Astrocyte (in vitro differentiated cells and primary cell): Measurements from ENCODE around the gene F2R. TPM values are rescaled to one million over a fixed set of nuclear protein-coding genes. Genes with fewer than 3 reads are reported as not detected.

ENCODE experiments used
- DNase-seq: peaks from one replicate; pipeline ENCODE4 v3.0.0-alpha.2; 2010; ENCODE audit warnings: low read depth
- FAIRE-seq: peaks from 2 replicates; lab custom pipeline; 2011; peaks lifted over from hg19 to GRCh38; lab: Jason Lieb, UNC
- H2AFZ ChIP-seq: 2 replicates; pipeline ENCODE4 v1.6.0; 2012; ENCODE audit warnings: low read depth, low read length, inconsistent platforms
- H3K27ac ChIP-seq: 2 replicates; pipeline ENCODE4 v1.5.1; 2011; ENCODE audit warnings: low read depth, low read length, inconsistent platforms
- H3K27me3 ChIP-seq: 2 replicates; pipeline ENCODE4 v1.6.0; 2011; ENCODE audit warnings: low read length, inconsistent platforms; ENCODE audit not compliant: insufficient read depth
- H3K36me3 ChIP-seq: 2 replicates; pipeline ENCODE4 v1.5.1; 2011; ENCODE audit warnings: low read length, inconsistent platforms; ENCODE audit not compliant: insufficient read depth
- H3K4me1 ChIP-seq: 2 replicates; pipeline ENCODE4 v1.5.1; 2011; ENCODE audit warnings: low read length, inconsistent platforms; ENCODE audit not compliant: insufficient read depth
- H3K4me2 ChIP-seq: 2 replicates; pipeline ENCODE4 v1.6.0; 2012; ENCODE audit warnings: low read length, inconsistent platforms
- H3K4me3 ChIP-seq: 2 replicates; pipeline ENCODE4 v1.5.1; 2011; ENCODE audit warnings: low read depth, mild to moderate bottlenecking, low read length, inconsistent platforms; ENCODE audit not compliant: insufficient read depth
- H3K79me2 ChIP-seq: 2 replicates; pipeline ENCODE4 v1.6.0; 2012; ENCODE audit warnings: mild to moderate bottlenecking, low read length, inconsistent platforms; ENCODE audit not compliant: insufficient read depth
- H3K9ac ChIP-seq: 2 replicates; pipeline ENCODE4 v1.6.0; 2012; ENCODE audit warnings: mild to moderate bottlenecking, low read length, inconsistent platforms
- H3K9me3 ChIP-seq: 2 replicates; pipeline ENCODE4 v1.5.1; 2012; ENCODE audit warnings: low read depth, mild to moderate bottlenecking, low read length, inconsistent platforms; ENCODE audit not compliant: insufficient read depth
- H4K20me1 ChIP-seq: 2 replicates; pipeline ENCODE4 v1.6.0; 2012; ENCODE audit warnings: low read length, inconsistent platforms; ENCODE audit not compliant: insufficient read depth
- H3K27ac Mint-ChIP-seq: one replicate; pipeline ENCODE4 v1.8.0; 2021; ENCODE audit warnings: mild to moderate bottlenecking, mixed read lengths; ENCODE audit not compliant: unreplicated experiment
- H3K27me3 Mint-ChIP-seq: one replicate; pipeline ENCODE4 v1.8.0; 2021; ENCODE audit warnings: low read depth, mixed read lengths; ENCODE audit not compliant: unreplicated experiment
- H3K36me3 Mint-ChIP-seq: one replicate; pipeline ENCODE4 v1.8.0; 2021; ENCODE audit warnings: low read depth, mixed read lengths; ENCODE audit not compliant: unreplicated experiment
- H3K4me1 Mint-ChIP-seq: one replicate; pipeline ENCODE4 v1.8.0; 2021; ENCODE audit warnings: low read depth, mixed read lengths; ENCODE audit not compliant: unreplicated experiment
- H3K4me3 Mint-ChIP-seq: one replicate; pipeline ENCODE4 v1.8.0; 2021; ENCODE audit warnings: mild to moderate bottlenecking, moderate library complexity, mixed read lengths; ENCODE audit not compliant: unreplicated experiment
- H3K9me3 Mint-ChIP-seq: one replicate; pipeline ENCODE4 v1.8.0; 2021; ENCODE audit warnings: mild to moderate bottlenecking, mixed read lengths; ENCODE audit not compliant: unreplicated experiment
- EZH2 ChIP-seq: IDR thresholded peaks from 2 replicates; pipeline ENCODE4 v1.6.1; 2012; ENCODE audit warnings: mild to moderate bottlenecking, low read length, inconsistent platforms; ENCODE audit not compliant: insufficient read depth
- total RNA-seq: library from RNA; stranded (reverse); gene quantifications from 2 replicates; pipeline ENCODE4 v1.2.1, GENCODE V29; 2021
- TF ChIP-seq, protein P1 (sequence below): IDR thresholded peaks from 2 replicates; pipeline ENCODE4 v1.5.1; 2011; ENCODE audit warnings: low read depth, mild to moderate bottlenecking, inconsistent platforms, low read length, moderate library complexity; ENCODE audit not compliant: insufficient read depth

Gene F2R
- total RNA-seq, 1 donor from 2014 or later, result 285 TPM

GRCh38 chr5:76746677-76747076 lies 30.8 kb downstream of the F2R start:
- H3K4me2 ChIP-seq, result no peak overlapping the region
- H3K27ac ChIP-seq, result no peak overlapping the region
- FAIRE-seq, result no peak
- no peaks in the 10 kb centered on the region for H3K36me3 ChIP-seq
- Mint-ChIP-seq H3K27ac (no peak overlapping the region), H3K36me3 (peaks cover 2% of the 10 kb centered on the region), H3K4me1 (peaks cover 7% of the 10 kb centered on the region), H3K4me3 (no peak overlapping the region), H3K9me3 (no peaks in the 10 kb centered on the region), H3K27me3 (peaks cover 9% of the 10 kb centered on the region)
- no peak overlapping the region for H3K4me3 ChIP-seq
- H3K4me1 ChIP-seq, result no peaks in the 10 kb centered on the region
- H3K9me3 ChIP-seq, result no peaks in the 10 kb centered on the region
- no peak overlapping the region for H2AFZ ChIP-seq
- H3K27me3 ChIP-seq, result no peaks in the 10 kb centered on the region
- H3K9ac ChIP-seq, result no peak overlapping the region
- no peak for TF ChIP-seq EZH2
- TF ChIP-seq, protein P1, sequence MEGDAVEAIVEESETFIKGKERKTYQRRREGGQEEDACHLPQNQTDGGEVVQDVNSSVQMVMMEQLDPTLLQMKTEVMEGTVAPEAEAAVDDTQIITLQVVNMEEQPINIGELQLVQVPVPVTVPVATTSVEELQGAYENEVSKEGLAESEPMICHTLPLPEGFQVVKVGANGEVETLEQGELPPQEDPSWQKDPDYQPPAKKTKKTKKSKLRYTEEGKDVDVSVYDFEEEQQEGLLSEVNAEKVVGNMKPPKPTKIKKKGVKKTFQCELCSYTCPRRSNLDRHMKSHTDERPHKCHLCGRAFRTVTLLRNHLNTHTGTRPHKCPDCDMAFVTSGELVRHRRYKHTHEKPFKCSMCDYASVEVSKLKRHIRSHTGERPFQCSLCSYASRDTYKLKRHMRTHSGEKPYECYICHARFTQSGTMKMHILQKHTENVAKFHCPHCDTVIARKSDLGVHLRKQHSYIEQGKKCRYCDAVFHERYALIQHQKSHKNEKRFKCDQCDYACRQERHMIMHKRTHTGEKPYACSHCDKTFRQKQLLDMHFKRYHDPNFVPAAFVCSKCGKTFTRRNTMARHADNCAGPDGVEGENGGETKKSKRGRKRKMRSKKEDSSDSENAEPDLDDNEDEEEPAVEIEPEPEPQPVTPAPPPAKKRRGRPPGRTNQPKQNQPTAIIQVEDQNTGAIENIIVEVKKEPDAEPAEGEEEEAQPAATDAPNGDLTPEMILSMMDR, result no peak
- no peak for DNase-seq
- no peaks in the 10 kb centered on the region for H3K79me2 ChIP-seq
- no peaks in the 10 kb centered on the region for H4K20me1 ChIP-seq

DNA sequence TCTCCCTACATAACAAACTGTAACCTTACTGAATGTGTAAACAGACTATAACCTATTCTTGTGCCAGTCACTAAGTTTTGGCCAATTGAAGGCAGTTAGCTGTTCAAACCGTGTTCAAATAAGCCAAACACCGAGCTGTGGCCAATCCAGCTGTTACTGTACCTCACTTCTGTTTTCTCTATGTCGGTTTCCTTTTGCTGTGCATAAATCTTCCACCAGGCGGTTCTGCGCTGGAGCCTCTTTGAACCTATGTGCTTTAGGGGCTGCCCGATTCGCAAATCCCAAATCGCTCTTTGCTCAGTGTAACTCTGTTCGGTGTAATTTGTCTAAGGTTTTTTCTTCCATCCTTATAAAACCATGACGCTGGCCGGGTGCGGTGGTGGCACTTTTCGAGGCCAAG lies 31.8 kb downstream of the F2R start:
- DNase-seq (no peak), FAIRE-seq (no peak)
- no peaks in the 10 kb centered on the region for H3K27me3 ChIP-seq
- H4K20me1 ChIP-seq, result no peaks in the 10 kb centered on the region
- H3K4me1 ChIP-seq, result no peaks in the 10 kb centered on the region
- H2AFZ ChIP-seq, result no peak overlapping the region
- H3K36me3 ChIP-seq, result no peaks in the 10 kb centered on the region
- H3K9me3 Mint-ChIP-seq, result no peaks in the 10 kb centered on the region
- no peak for TF ChIP-seq EZH2
- TF ChIP-seq, protein P1, result no peak
- peaks cover 3% of the 10 kb centered on the region for H3K4me1 Mint-ChIP-seq
- no peak overlapping the region for H3K4me2 ChIP-seq
- peaks cover 5% of the 10 kb centered on the region for H3K36me3 Mint-ChIP-seq
- H3K4me3 Mint-ChIP-seq, result no peak overlapping the region
- no peaks in the 10 kb centered on the region for H3K9me3 ChIP-seq
- H3K27me3 Mint-ChIP-seq, result peaks cover 11% of the 10 kb centered on the region
- no peak overlapping the region for H3K27ac Mint-ChIP-seq
- H3K9ac ChIP-seq, result no peak overlapping the region
- H3K4me3 ChIP-seq, result no peak overlapping the region
- no peak overlapping the region for H3K27ac ChIP-seq
- H3K79me2 ChIP-seq, result no peaks in the 10 kb centered on the region

- Histone ChIP-seq H3K9ac (no peak overlapping the region), H3K36me3 (no peaks in the 10 kb centered on the region), H2AFZ (no peak overlapping the region), H3K79me2 (no peaks in the 10 kb centered on the region), H4K20me1 (no peaks in the 10 kb centered on the region), H3K4me2 (no peak overlapping the region), H3K27me3 (no peaks in the 10 kb centered on the region), H3K4me1 (no peaks in the 10 kb centered on the region), H3K27ac (no peak overlapping the region), H3K4me3 (no peak overlapping the region), H3K9me3 (no peaks in the 10 kb centered on the region)
- FAIRE-seq (no peak), DNase-seq (no peak)
- H3K27me3 Mint-ChIP-seq, result peaks cover 11% of the 10 kb centered on the region
- H3K9me3 Mint-ChIP-seq, result no peaks in the 10 kb centered on the region
- no peak overlapping the region for H3K27ac Mint-ChIP-seq
- no peak overlapping the region for H3K4me3 Mint-ChIP-seq
- no peaks in the 10 kb centered on the region for H3K4me1 Mint-ChIP-seq
- peaks cover 5% of the 10 kb centered on the region for H3K36me3 Mint-ChIP-seq
- TF ChIP-seq, protein P1, result no peak
- TF ChIP-seq EZH2, result no peak
These were observed 35.4 kb downstream of the F2R start for GRCh38 chr5:76751291-76751690.
